B cell (primary cell): Measurements from ENCODE around the gene CNNM4. TPM values are rescaled to one million over a fixed set of nuclear protein-coding genes. Genes with fewer than 3 reads are reported as not detected.

Source experiments
- ATAC-seq: fragments of 200-7000 bp; cut with Tn5 transposase; one replicate; pipeline ENCODE4 v1.10.0; 2021; ENCODE audit warnings: low read depth, mild to moderate bottlenecking, moderate number of reproducible peaks, moderate library complexity
- CTCF ChIA-PET: fragments of 350-600 bp; sonication (Branson Sonifier 250); formaldehyde crosslinking; loops from one replicate; lab custom pipeline; 2021; ENCODE audit warnings: antibody characterized with exemption, inconsistent platforms; lab: Charles Lee
- POLR2A ChIA-PET: fragments of 350-600 bp; sonication (Branson Sonifier 250); formaldehyde crosslinking; loops from one replicate; lab custom pipeline; 2021; ENCODE audit warnings: antibody characterized with exemption; lab: Charles Lee
- DNase-seq: peaks from one replicate; pipeline ENCODE4 v3.0.0; 2013
- H2AFZ ChIP-seq: 2 replicates; pipeline ENCODE4 v1.6.1; 2012; ENCODE audit warnings: mild to moderate bottlenecking, low read depth, low read length; ENCODE audit not compliant: insufficient read depth, poor library complexity, severe bottlenecking
- H3K27ac ChIP-seq, 2 donors: 1 replicate in 1 of 2; 2 replicates in 1 of 2; pipeline ENCODE4 v1.5.1; 2012 to 2013; ENCODE audit warnings: low read length in 2 of 2, mild to moderate bottlenecking in 2 of 2, moderate library complexity in 1 of 2
- H3K27me3 ChIP-seq, 4 experiments: fragments of 200-600 bp in 1 of 4; sonication (generic) in 1 of 4; replicated peaks in 1 of 4; 1 replicate in 2 of 4; 2 replicates in 2 of 4; pipeline versions ENCODE4 v1.6.1 to v1.7.0; 2013 to 2016; ENCODE audit warnings: low read length in 3 of 4, mild to moderate bottlenecking in 2 of 4, mixed read lengths in 1 of 4, moderate library complexity in 1 of 4; ENCODE audit not compliant: insufficient read depth in 4 of 4, control insufficient read depth in 3 of 4; ENCODE audit errors: control extremely low read depth in 1 of 4
- H3K36me3 ChIP-seq, 2 experiments: replicated peaks in 1 of 2; 1 replicate in 1 of 2; 2 replicates in 1 of 2; pipeline versions ENCODE4 v1.6.1 to v1.7.1; 2013; ENCODE audit warnings: low read length in 1 of 2; ENCODE audit not compliant: insufficient read depth in 2 of 2, control insufficient read depth in 1 of 2; ENCODE audit errors: control extremely low read depth in 1 of 2, extremely low read depth in 1 of 2
- H3K4me1 ChIP-seq, 2 donors: fragments of 200-600 bp in 1 of 2; sonication (generic) in 1 of 2; 1 replicate in 1 of 2; 2 replicates in 1 of 2; pipeline versions ENCODE4 v1.5.1 to v1.6.1; 2013 to 2017; ENCODE audit warnings: low read length in 2 of 2; ENCODE audit not compliant: control insufficient read depth in 2 of 2, insufficient read depth in 2 of 2
- H3K4me2 ChIP-seq: replicated peaks from 2 replicates; pipeline ENCODE3; 2012; ENCODE audit warnings: mild to moderate bottlenecking, low read depth, low read length; ENCODE audit not compliant: poor library complexity, severe bottlenecking
- H3K4me3 ChIP-seq, 5 experiments: fragments of 200-600 bp in 1 of 5; sonication (generic) in 1 of 5; 1 replicate in 3 of 5; 2 replicates in 2 of 5; pipeline versions ENCODE4 v1.5.1 to v1.7.0; 2011 to 2016; ENCODE audit warnings: low read length in 4 of 5, mild to moderate bottlenecking in 4 of 5, low read depth in 2 of 5, control low read depth in 1 of 5, moderate library complexity in 1 of 5; ENCODE audit not compliant: insufficient read depth in 1 of 5; ENCODE audit errors: control extremely low read depth in 1 of 5, extremely low read depth in 1 of 5
- H3K79me2 ChIP-seq: fragments of 200-600 bp; sonication (generic); one replicate; pipeline ENCODE4 v1.6.0; 2016; ENCODE audit warnings: low read length; ENCODE audit not compliant: control insufficient read depth, insufficient read depth
- H3K9ac ChIP-seq: fragments of 200-600 bp; sonication (generic); 2 replicates; pipeline ENCODE4 v1.6.1; 2017; ENCODE audit warnings: mild to moderate bottlenecking, low read length, moderate library complexity
- H3K9me3 ChIP-seq, 3 donors: one replicate each; pipeline versions ENCODE4 v1.6.1 to v1.7.1; 2013; ENCODE audit warnings: low read length in 2 of 3; ENCODE audit not compliant: control insufficient read depth in 2 of 3, insufficient read depth in 1 of 3; ENCODE audit errors: control extremely low read depth in 1 of 3
- H4K20me1 ChIP-seq: 2 replicates; pipeline ENCODE4 v1.6.0; 2012; ENCODE audit warnings: mild to moderate bottlenecking, low read length; ENCODE audit not compliant: insufficient read depth, control insufficient read depth, poor library complexity, severe bottlenecking
- H3K27ac Mint-ChIP-seq: one replicate; pipeline ENCODE4 v1.8.0; 2021; ENCODE audit warnings: mixed read lengths
- H3K27me3 Mint-ChIP-seq: one replicate; pipeline ENCODE4 v1.8.0; 2021; ENCODE audit warnings: mixed read lengths
- H3K4me1 Mint-ChIP-seq: one replicate; pipeline ENCODE4 v1.8.0; 2021; ENCODE audit warnings: mixed read lengths
- H3K4me3 Mint-ChIP-seq: one replicate; pipeline ENCODE4 v1.8.0; 2021; ENCODE audit warnings: mixed read lengths
- H3K9me3 Mint-ChIP-seq: one replicate; pipeline ENCODE4 v1.8.0; 2022; ENCODE audit warnings: mixed read lengths; ENCODE audit not compliant: insufficient read depth
- CTCF ChIP-seq: fragments of 200-600 bp; IDR thresholded peaks from one replicate; pipeline ENCODE4 v1.8.0; 2022; ENCODE audit warnings: antibody characterized with exemption, mild to moderate bottlenecking
- EZH2 ChIP-seq: IDR thresholded peaks from 2 replicates; pipeline ENCODE4 v1.6.1; 2012; ENCODE audit warnings: borderline replicate concordance, low read depth, mild to moderate bottlenecking, moderate library complexity, low read length; ENCODE audit not compliant: insufficient read depth, poor library complexity, severe bottlenecking
- WGBS: methylation state at CpG from one replicate; pipeline ENCODE4 v1.1.5; 2013; ENCODE audit warnings: missing lambda C conversion rate; ENCODE audit not compliant: insufficient coverage; 5-methylcytosine and 5-hydroxymethylcytosine counted together
- intact Hi-C: fragments of 100-400 bp; cut with micrococcal nuclease; formaldehyde crosslinking; loops from one replicate; pipeline ENCODE4 v1.10.0; 2022
- polyA plus RNA-seq: library from polyadenylated mRNA; depleted of rRNA; stranded (reverse); fragments of >200 nt; gene quantifications from 2 replicates; pipeline ENCODE4 v1.2.3, GENCODE V29; 2012
- total RNA-seq, 2 donors: library from RNA; stranded (reverse); fragments of 120-200 nt in 1 of 2; gene quantifications; 1 replicate in 1 of 2; 2 replicates in 1 of 2; pipeline versions ENCODE4 v1.2.3 to v1.2.4, GENCODE V29; 2013 to 2022

Gene CNNM4
- total and polyA plus RNA-seq, 2 donors (not counting 1 experiment from before 2014, with no cell fraction given), result 15.1 to 24.0 TPM

- no peak overlapping the region for H3K4me2 ChIP-seq
- no peaks in the 10 kb centered on the region for H3K79me2 ChIP-seq
- no peak overlapping the region for H2AFZ ChIP-seq
- no peaks in the 10 kb centered on the region for H4K20me1 ChIP-seq
- DNase-seq (no peak), ATAC-seq (no peak)
- ChIA-PET POLR2A (no interaction called here), CTCF (no interaction called here)
- no peak overlapping the region for H3K4me3 ChIP-seq
- Mint-ChIP-seq H3K4me1 (no peaks in the 10 kb centered on the region), H3K9me3 (no peaks in the 10 kb centered on the region), H3K27ac (no peak overlapping the region), H3K4me3 (no peak overlapping the region), H3K27me3 (no peaks in the 10 kb centered on the region)
- 96% methylated on average over 2 of the region's 5 CpGs for WGBS
- H3K9ac ChIP-seq, result no peak overlapping the region
- no peaks in the 10 kb centered on the region for H3K27me3 ChIP-seq
- peaks cover 0 to 28% of the 10 kb centered on the region in 2 experiments for H3K36me3 ChIP-seq
- no peaks in the 10 kb centered on the region for H3K9me3 ChIP-seq
- H3K27ac ChIP-seq, result no peak overlapping the region
- H3K4me1 ChIP-seq, result no peaks in the 10 kb centered on the region
- intact Hi-C loops, result no loop called here
- no peak for TF ChIP-seq EZH2
- no peak for TF ChIP-seq CTCF
Observed at GRCh38 chr2:96727431-96727830, 33.3 kb upstream of the CNNM4 start.

- Mint-ChIP-seq H3K27me3 (no peaks in the 10 kb centered on the region), H3K9me3 (no peaks in the 10 kb centered on the region), H3K4me1 (no peaks in the 10 kb centered on the region), H3K27ac (no peak overlapping the region), H3K4me3 (no peak overlapping the region)
- ChIA-PET POLR2A (no interaction called here), CTCF (no interaction called here)
- no peak overlapping the region for H3K27ac ChIP-seq
- H3K27me3 ChIP-seq, result no peaks in the 10 kb centered on the region
- H3K4me1 ChIP-seq, result no peaks in the 10 kb centered on the region
- no peaks in the 10 kb centered on the region for H3K79me2 ChIP-seq
- DNase-seq (no peak), ATAC-seq (no peak)
- H4K20me1 ChIP-seq, result no peaks in the 10 kb centered on the region
- no peaks in the 10 kb centered on the region for H3K9me3 ChIP-seq
- H3K4me3 ChIP-seq, result no peak overlapping the region
- H2AFZ ChIP-seq, result no peak overlapping the region
- no peak overlapping the region for H3K4me2 ChIP-seq
- H3K36me3 ChIP-seq, result peaks cover 0 to 49% of the 10 kb centered on the region in 2 experiments
- TF ChIP-seq CTCF, result no peak
- no peak for TF ChIP-seq EZH2
- 100% methylated on average over 5 of the region's 7 CpGs for WGBS
- no peak overlapping the region for H3K9ac ChIP-seq
- intact Hi-C loops, result no loop called here
Observed at GRCh38 chr2:96729748-96730147, 31.0 kb upstream of the CNNM4 start.
